ENCODE results near the gene FAM193B.
A peak's percentile ranks its signal among the peaks of the same experiment; 100 is the strongest.

FAM193B gene

GRCh38 chr5:177472460-177473442 is 81.6 kb downstream of the FAM193B start:
- peaks cover 26% of the 10 kb centered on the region for H3K36me3 ChIP-seq (replicated peaks)
- peak overlapping the region; percentile 73 for H3K27ac ChIP-seq
- peak overlapping the region; percentile 90 for H3K4me3 ChIP-seq (ENCODE audit: low read depth, low read length)

GRCh38 chr5:177471610-177472356 is 82.6 kb downstream of the FAM193B start:
- Histone ChIP-seq H3K27me3 (replicated peaks) (no peaks in the 10 kb centered on the region), H3K27ac (peak overlapping the region; percentile 73), H3K36me3 (replicated peaks) (peaks cover 35% of the 10 kb centered on the region), H3K4me3 (ENCODE audit: low read depth, low read length) (peak overlapping the region; percentile 90)
- peak; percentile 68 for DNase-seq
- no peak for TF ChIP-seq CTCF (IDR thresholded peaks at IDR 0.05; ENCODE audit: low read depth, low read length, missing control alignments)
- in situ Hi-C loops (cut with HindIII; ENCODE audit: low pct_ligation_motif_present, low sequenced_read_pairs), result no loop called here

More at GRCh38 chr5:177472460-177473442, 81.6 kb downstream of the FAM193B start:
- in situ Hi-C loops (cut with HindIII; ENCODE audit: low pct_ligation_motif_present, low sequenced_read_pairs), result no loop called here
- TF ChIP-seq CTCF (IDR thresholded peaks at IDR 0.05; ENCODE audit: low read depth, low read length, missing control alignments), result no peak
- no peak for DNase-seq
- no peaks in the 10 kb centered on the region for H3K27me3 ChIP-seq (replicated peaks)

GRCh38 chr5:177470759-177471536 is 83.4 kb downstream of the FAM193B start:
- peak overlapping the region; percentile 90 for H3K4me3 ChIP-seq (ENCODE audit: low read depth, low read length)
- no peak for TF ChIP-seq CTCF (IDR thresholded peaks at IDR 0.05; ENCODE audit: low read depth, low read length, missing control alignments)

More at GRCh38 chr5:177470759-177471536, 83.4 kb downstream of the FAM193B start:
- Histone ChIP-seq H3K27ac (peak overlapping the region; percentile 73), H3K27me3 (replicated peaks) (no peaks in the 10 kb centered on the region), H3K36me3 (replicated peaks) (peaks cover 44% of the 10 kb centered on the region)
- in situ Hi-C loops (cut with HindIII; ENCODE audit: low pct_ligation_motif_present, low sequenced_read_pairs), result no loop called here
- DNase-seq, result peak; percentile 74

Measured in brain microvascular endothelial cell (primary cell).